Activated T-cell treated with anti-CD3 and anti-CD28 coated beads for 24 hours (primary cell): ENCODE results near the gene NEK8.
A peak's percentile ranks its signal among the peaks of the same experiment; 100 is the strongest.
"Not testable (repeated sequence)": the region's sequence is repeated elsewhere in the genome, so short reads cannot be mapped to it uniquely, and the experiment has no call there.

Experiments
- DNase-seq: peaks from one replicate; pipeline ENCODE4 v3.0.0-alpha.2; 2020; ENCODE audit warnings: low read depth

The NEK8 gene

DNA sequence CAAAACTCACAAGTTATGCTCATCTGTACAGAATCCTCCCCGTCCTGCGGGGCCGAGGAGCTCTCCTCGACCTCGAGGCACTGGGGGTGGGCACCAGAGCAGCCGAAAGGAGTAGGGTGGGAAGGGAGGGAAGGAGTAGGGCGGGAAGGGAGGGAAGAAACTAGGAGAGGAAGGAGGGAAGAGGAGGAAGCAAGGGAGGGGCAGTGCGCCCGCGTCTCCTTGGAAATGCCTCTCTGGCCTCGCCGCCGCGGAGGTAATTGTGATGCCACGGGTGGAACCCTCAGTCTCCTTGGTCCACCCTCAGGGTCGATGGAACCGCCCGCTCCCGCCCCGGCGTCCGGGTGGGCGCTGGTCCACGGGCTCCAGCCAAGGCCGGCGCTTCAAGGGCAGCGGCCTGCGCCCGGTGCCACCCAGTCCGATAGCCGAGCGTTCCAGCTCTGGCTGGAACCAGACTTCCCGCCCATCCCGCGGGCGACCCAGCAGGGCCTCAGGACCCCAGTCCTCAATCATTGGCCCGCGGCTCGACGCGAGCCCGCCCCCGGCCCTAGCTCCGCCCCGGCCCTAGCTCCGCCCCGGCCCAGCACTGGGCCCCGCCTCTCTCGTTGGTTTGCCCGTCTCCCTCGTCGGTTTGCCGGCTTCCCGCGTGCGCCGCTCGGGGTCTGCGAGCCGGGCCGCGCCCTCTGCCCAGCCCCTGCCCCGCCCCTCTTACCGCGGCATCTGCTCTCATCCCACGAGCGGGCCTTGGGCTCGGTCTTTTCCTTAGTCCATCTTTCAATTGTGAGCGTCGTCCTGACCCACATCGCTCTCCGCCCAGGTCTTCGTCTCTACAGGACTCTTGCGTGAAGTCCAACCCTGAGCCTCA lies 17.5 kb upstream of the NEK8 start:
- peak; percentile 92 for DNase-seq

DNA sequence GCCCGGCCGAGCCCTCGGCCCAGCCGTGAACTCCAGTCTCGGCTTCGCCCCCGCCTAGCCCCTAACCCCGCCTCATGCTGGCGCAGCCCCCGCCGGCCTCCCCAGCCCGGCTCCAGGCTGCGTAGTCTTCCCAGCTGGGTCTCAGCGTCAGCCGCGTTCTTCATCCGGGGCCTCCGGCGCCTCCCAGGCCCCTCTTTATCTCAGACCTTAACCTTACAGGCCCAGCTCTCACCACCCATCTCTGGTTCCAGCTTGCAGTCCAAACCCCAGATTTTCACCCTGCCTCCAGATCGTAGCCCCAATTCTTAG lies 16.9 kb upstream of the NEK8 start, which contains the start of gene PROCA1:
Gene PROCA1, minus strand, starts transcription at position 166 of the 309 bp plus-strand sequence. CDS start 228 bp downstream, outside the sequence.
- no peak for DNase-seq

DNA sequence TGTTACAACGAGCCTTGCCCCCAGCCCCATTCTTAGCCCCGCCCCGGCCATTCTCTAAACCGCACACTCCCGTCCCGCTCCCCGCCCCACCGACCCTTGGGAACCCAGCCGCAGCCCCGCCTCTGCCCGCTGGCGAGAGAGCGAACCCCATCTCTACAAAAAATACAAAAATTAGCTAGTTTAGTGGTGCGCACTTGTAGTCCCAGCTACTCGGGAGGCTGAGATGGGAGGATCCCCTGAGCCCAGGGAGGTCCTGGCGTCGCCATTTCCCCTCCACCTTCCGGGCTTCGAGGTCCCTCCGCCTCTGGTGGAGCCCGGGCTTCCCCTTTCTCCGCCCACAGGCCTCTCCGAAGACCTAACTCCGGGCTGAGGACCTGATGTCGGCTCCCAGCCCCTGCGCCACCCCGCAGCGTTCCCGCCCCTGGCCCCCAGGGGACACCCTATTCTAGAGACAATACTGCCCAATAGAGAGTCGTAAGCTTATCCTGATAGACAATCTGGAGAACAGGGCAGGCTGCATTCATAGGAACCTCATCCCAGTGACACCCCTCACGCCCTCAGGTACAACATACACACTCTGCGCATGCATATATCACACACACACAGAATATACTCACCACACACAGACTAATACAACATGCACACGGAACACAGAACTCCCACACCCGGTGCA lies 16.4 kb upstream of the NEK8 start:
- no peak for DNase-seq

DNA sequence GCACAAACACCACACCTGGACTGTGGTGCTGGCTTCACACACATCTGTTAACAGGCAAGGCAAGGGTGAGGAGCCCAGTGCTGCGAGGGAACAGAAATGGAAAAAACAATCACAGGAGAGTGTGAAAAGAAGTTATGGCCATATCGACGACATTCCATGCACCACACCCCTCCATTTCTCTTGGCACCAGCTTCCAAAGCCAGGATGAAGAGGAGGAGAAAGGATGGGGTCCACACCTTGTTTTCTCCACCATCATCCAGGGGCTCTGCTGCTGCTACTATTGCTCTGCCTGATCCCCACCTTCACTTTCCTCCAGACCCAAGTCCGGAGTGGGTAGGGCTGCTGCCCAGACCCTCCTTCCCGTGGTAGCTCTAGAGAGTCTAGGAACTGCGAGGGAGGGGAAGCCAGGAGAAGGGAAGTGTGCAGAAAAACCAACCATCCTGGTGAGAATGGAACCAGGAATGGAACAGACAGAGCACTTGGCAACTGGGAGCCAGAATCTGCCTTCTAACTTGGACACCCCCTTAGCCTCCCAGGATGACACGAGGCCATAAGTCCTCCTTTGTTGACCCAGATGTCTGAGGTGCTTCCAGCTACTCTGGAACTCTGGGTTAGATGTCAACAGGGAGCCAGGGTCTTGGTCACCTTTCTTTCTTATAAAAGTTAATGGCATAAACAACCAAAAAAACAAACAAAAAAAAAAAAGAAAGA lies 15.7 kb upstream of the NEK8 start:
- no peak for DNase-seq

DNA sequence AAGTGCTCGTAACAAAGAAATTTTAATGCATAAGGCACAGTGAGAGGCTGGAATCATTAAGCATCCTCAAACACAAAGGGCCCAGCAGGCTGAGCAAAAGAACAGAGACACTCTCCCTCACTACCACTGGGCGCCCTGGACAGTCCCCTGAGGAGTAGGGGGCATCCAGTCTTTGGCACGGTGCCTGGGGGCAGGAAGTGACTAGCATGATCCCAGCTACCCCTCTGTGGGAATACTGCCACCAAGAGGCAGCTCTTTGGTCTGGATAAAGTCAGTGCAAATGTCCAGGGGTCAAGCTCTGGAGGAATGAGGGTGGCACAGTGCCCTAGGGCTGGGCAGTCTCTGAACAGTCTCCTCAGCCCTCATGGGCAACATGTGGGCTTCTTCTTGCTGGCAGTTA lies 14.3 kb upstream of the NEK8 start:
- DNase-seq = no peak

DNA sequence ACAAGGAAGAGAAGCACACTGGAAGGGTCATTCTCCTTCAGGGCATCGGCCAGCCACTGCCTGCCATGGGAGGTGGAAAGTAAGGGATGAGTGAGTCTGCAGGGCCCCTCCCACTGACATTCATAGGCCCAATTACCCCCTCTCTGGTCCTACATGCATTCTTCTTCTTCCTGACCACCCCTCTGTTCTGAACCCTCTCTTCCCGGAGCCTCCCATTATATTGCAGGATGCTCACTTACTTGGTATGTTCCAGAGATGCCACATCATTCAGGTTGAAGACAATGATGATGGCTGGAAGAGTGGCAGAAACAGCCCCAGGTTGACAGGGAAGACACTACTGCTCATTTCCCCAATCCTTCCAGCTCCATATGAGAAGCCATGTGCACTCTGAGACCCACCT lies 13.4 kb upstream of the NEK8 start:
- no peak for DNase-seq

DNA sequence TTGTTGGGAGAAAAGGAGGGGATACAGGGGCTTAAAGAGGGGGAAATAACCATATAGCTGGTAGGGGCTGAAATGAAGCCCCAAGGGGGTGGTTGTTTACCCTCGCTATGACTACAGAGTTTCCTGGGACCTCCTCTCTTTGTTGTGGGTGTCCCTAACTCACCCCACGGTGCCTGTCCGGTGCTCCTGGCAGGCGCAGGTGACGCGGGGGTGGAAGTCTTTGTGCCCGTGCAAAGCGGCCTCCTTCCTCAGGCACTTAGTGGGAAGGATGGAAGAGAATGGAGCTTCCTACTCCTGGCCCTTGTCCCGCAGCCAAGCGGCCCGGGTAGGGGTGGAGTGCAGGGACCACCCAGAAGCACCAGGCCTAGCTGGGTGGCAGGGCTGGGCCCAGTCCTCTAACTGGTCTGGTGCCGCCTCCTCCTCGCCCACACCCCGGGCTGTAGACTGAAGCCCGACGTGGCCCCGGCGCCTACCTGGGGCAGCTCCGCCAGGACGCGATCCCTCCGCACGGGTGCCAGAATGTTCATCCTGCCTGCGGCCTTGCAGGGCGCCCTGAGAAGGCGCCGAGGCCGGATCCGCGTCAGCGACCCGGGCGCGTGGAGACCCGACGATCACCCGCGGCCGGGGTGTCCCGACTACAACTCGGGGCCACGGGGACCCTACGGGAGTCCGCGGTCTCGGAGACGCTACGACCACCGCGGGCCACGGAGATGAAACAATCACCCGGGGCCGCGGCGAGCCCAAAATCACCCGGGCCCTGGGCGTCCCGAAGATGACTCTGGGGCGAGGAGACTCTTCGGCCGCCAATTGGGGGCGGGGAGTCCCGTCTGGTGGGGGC lies 11.6 kb upstream of the NEK8 start:
- no peak for DNase-seq

DNA sequence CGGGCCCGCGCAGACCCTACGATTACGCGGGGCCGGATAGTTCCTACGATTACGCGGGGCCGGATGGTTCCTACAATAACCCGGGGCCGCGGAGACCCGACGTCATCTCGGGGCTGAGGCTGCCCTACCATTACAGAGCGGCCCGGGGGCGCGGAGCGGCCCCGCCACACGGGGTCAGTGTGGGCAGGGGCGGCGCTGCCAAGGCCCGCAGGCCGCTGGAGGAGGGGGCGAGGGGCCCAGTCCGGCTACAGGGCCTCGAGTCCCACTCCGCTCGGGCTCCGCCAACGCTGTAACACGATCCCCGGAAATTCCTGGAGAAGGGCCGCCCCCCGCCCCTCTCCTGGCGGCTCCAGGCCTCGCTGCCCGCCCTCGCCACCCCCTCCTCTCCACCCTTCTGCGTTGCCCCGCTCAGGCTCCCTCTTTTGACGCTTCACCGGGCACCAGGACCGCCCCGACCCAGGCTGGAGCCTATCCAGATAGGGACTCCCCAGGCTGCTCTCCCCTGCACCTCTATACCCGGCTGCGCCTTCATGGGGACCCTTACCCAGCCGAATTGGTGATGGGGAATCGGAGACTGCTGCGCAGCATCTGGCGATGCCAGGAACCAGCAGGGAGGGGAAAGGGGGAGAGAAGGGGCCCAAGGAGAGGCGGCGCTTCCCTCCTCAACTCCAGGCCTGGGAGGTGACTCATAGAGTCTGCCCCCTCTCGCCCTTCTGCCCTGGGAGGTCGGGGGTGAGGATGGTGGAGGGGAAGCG lies 10.8 kb upstream of the NEK8 start, which contains the start of gene RAB34:
Gene RAB34, minus strand, starts transcription at position 291 of the 755 bp plus-strand sequence. CDS start 602 bp downstream, outside the sequence.
- no peak for DNase-seq

DNA sequence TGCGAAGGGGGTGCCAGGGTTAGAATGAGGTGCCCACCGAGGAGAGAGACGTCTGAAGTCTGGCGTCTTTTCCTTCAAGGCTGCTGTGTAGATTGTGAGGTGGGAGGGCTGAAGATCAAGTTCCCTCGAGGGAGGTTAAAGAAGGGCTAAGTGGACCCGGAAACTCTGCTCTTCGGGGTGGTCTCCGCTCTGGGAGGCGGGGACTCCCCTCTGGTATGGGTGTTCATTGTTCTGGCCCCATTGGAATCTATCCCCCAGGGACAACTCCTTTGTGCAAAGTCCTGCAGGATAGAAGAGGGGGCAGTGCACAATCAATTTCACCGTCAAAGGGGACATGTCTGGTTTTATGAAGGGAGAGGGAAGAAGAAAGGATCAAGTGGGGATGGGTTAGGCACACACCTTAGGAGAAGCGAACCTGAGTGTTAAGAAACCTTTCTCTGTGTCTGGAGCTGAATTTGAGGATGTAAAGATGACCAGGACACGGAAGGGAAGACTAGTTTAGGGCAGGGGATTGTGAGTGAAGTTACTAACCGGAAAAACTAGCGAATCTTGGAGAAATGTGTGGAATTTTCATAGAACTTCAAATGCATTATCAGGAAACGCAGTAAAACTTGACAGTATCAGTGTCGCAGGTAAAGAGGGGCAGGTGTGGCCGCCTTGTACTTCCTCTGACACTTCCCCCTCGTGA lies 10.1 kb upstream of the NEK8 start:
- DNase-seq = no peak

DNA sequence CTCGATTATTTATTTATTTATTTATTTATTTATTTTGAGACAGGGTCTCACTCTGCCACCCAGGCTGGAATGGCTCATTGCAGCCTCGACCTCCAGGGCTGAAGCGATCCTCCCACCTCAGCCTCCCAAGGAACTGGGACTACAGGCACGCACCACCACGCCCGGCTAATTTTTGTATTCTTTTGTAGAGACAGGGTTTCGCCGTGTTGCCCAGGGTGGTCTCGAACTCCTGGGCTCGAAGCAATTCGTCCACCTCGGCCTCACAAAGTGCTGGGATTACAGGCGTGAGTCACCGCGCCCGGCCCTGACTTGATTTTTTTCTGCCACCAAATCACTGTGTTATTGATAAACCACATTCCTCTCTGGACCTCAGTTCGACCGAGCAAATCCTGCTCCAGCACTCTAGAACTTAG lies 9.6 kb upstream of the NEK8 start:
- DNase-seq = no peak

DNA sequence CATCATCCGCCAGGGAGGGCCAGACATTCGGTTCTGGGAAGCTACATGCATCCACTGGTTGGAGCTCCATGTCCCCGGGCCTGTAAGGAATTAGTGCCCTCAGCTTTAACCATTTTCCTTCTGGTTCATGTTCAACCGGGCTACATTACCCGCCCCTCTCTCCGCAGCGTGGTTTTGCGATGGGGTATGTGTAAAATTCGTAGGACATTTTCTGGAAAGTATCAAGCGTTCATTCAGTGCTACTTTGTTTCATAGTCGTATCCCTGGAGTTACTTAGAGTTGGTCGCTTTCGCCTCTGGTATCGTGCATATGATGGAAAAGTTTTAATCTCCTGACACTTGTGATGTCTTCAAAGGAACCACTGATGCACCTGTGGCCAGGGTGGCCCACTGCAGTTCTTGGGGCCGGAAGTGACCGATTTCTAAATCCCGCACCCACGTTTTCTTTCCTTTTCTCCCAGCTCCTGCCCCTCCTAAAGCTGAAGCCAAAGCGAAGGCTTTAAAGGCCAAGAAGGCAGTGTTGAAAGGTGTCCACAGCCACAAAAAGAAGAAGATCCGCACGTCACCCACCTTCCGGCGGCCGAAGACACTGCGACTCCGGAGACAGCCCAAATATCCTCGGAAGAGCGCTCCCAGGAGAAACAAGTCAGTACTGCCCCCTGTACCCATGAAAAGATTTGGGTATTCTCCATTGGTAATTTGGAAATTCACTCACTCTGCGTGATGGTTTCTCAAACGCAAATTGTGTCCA lies 8.2 kb upstream of the NEK8 start:
- no peak for DNase-seq

DNA sequence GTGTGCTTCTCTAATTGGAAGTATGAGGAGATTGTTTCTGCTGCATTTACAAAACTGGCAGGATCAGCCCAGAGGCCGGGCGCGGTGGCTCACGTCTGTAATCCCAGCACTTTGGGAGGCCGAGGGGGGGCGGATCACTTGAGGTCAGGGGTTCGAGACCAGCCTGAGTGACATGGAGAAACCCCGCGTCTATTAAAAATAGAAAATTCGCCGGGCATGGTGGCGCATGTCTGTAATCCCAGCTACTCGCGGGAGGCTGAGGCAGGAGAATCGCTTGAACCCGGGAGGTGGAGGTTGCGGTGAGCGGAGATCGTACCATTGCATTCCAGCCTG lies 7.6 kb upstream of the NEK8 start:
- not testable (repeated sequence) for DNase-seq

DNA sequence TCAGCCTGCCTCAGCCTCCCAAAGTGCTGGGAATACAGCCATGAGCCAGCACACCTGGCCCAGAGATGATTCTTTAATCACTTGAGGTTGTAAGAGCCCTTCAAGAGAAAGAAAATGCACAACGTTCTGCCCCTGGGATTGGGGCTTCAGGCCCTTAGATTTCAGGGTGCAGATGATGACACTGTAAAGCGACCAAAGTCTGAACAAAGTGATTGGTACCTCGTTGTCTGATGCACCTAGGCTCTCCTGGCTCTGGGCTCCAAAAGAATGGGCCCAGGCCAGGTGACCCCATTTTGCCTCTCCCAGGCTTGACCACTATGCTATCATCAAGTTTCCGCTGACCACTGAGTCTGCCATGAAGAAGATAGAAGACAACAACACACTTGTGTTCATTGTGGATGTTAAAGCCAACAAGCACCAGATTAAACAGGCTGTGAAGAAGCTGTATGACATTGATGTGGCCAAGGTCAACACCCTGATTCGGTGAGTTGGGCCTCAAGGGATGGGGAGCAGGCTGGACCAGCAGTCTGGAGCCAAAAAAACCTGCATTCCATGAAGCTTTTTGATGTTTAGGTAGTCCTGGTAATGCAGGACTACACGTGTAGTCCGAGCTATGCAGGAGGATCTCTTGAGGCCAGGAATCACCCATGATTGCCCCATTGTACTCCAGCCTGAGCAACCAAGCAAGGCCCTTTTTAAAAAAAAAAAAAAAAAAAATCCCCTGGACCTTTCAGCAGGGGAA lies 6.0 kb upstream of the NEK8 start:
- DNase-seq = no peak

DNA sequence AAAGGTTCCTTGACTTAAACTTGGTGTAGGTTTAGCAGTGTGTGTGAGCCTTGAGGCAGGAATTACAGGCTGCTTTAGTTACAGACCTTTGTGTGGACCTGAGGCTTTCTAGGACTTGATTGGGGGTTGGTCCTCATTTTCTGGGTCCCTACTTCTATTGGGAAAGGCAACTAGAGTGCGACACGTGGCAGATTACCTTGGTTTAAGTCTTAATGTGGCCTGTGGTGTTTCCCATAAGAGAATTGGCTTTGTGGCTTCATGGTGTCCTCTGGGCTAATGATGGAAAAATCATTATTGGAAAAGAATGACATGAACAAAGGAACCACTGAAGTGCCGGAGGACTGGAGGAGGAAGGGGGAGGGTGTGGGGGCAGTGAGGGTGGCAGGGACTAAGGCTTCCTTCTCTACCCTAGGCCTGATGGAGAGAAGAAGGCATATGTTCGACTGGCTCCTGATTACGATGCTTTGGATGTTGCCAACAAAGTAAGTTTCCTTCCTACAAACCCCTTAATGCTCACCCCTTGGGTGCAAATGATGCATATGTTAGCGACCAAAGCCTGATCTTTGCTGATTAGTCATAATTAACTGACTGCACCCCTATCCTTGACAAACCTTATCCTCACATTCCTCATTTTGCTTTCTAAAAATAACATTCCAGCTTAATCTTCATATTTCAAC lies 5.3 kb upstream of the NEK8 start:
- no peak for DNase-seq

DNA sequence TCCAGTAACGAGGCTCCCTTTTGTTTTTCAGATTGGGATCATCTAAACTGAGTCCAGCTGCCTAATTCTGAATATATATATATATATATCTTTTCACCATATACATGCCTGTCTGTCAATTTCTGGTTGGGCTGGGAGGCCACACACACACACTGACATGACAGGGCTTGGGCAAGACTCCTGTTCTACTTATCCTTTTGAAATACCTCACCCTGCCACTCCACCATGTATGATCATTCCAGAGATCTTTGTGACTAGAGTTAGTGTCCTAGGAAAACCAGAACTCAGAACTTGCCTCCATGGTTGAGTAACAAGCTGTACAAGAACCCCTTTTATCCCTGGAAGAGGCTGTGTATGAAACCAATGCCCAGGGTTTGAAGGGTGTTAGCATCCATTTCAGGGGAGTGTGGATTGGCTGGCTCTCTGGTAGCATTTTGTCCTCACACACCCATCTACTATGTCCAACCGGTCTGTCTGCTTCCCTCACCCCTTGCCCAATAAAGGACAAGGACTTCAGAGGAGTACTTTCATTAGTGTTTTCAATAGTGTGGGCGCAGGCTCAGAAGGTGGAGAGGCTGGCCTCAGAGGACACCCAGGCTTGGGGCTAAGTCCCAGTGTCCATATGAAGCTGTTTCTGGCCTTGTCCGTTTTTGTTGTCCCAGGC lies 4.6 kb upstream of the NEK8 start:
- not testable (repeated sequence) for DNase-seq

DNA sequence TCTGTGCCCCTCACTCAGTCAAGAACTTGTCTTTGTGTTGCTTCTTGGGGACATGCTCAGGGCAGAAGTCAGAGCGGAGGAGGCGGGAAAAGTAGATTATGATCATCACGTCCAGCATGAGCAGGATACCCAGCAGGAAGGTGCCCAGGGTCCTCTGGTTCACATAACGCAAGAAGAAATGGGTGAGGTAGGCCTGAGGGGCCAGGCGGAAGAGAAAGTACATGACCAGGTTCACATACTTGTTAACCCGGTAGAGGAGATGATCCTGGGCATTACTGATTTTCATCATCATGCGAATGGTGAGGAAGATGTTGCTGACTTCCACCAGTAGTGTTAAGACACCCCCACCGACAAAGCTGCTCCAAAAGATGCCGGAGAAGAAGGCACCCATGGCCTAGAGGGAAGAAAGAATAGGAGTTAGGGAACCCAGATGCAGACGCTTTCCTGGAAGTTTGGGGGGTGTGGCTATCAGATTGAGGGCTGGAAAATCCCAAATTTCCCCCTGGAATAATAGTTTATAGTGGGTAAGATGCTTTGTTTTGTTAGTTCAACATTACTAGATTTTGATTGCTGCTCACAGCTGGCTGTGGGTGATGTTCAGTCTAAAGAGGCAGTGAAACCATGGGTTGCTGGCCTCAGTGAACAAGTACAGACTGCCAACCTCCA lies 4.0 kb upstream of the NEK8 start:
- DNase-seq = no peak

DNA sequence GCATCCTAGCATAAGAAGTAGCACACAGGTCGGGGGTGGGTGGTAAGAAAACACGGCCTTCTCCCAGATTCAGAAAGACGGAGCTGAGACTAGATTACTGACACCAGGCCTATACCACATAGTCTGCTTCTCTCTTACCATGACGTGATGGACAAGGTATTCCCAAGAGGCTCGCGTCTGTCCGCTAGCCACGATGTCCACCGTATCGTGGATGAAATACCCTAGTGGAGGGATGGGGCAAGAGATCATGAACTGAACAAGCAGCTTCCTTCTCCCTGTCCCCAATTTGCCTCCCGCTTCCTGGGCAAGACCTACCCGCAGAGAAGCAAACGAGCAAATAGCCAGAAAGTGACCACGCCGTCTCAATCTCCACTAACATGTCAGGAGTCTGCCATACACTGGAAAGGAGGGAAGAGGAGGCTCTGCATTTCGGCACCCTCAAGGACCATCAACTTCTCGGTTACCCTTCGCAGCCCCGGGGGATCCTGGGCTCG lies 3.4 kb upstream of the NEK8 start:
- no peak for DNase-seq
